HepG2 (cell line): ENCODE measurements around the gene CXXC5. TPM values are rescaled to one million over a fixed set of nuclear protein-coding genes. Genes with fewer than 3 reads are reported as not detected.

Experiments
- ATF7-NPFF ChIP-seq: sonication (generic); formaldehyde crosslinking; IDR thresholded peaks from 2 replicates; pipeline ENCODE4 v1.8.1; 2023; ENCODE audit warnings: mild to moderate bottlenecking, low read depth, missing genetic modification reagents, moderate library complexity
- HNF4A ChIP-seq: sonication (generic); formaldehyde crosslinking; IDR thresholded peaks from 2 replicates; pipeline ENCODE4 v1.4.0; 2020; ENCODE audit warnings: missing genetic modification reagents
- HNRNPK ChIP-seq: fragments of 200-400 bp; formaldehyde crosslinking; IDR thresholded peaks from 2 replicates; pipeline ENCODE4 v1.6.1; 2018; ENCODE audit warnings: low read length, low read depth, moderate library complexity, mild to moderate bottlenecking; ENCODE audit not compliant: poor library complexity, severe bottlenecking
- HOXA3 ChIP-seq: sonication (generic); formaldehyde crosslinking; IDR thresholded peaks from 2 replicates; pipeline ENCODE4 v1.5.0; 2020; ENCODE audit warnings: missing genetic modification reagents
- LCORL ChIP-seq, 2 experiments: fragments of 450-650 bp in 1 of 2; sonication (generic) in 1 of 2; formaldehyde crosslinking in 1 of 2; IDR thresholded peaks; 2 replicates each; pipeline versions ENCODE4 v1.5.0 to v1.6.1; 2017 to 2020; ENCODE audit warnings: antibody characterized with exemption in 1 of 2, missing genetic modification reagents in 1 of 2
- MEIS2 ChIP-seq: sonication (generic); formaldehyde crosslinking; IDR thresholded peaks from 2 replicates; pipeline ENCODE4 v1.9.0; 2021; ENCODE audit warnings: mild to moderate bottlenecking, missing genetic modification reagents
- MTA3 ChIP-seq: sonication (generic); formaldehyde crosslinking; IDR thresholded peaks from 2 replicates; pipeline ENCODE4 v1.4.0; 2020; ENCODE audit warnings: missing genetic modification reagents
- NFKB2 ChIP-seq: sonication (generic); formaldehyde crosslinking; IDR thresholded peaks from 2 replicates; pipeline ENCODE4 v1.4.0; 2020; ENCODE audit warnings: missing genetic modification reagents, borderline replicate concordance
- NR2F1 ChIP-seq, 2 experiments: fragments of 450-650 bp in 1 of 2; formaldehyde crosslinking in 1 of 2; IDR thresholded peaks; 2 replicates each; pipeline versions ENCODE4 v1.5.0 to v1.6.1; 2016 to 2020; ENCODE audit warnings: mild to moderate bottlenecking in 1 of 2, missing compliant biosample characterization in 1 of 2, missing genetic modification reagents in 1 of 2, moderate library complexity in 1 of 2
- POLR2AphosphoS2 ChIP-seq: IDR thresholded peaks from 2 replicates; pipeline ENCODE4 v1.6.1; 2011; ENCODE audit warnings: low read depth, low read length, improper control_type of control experiment
- SCMH1 ChIP-seq: sonication (generic); formaldehyde crosslinking; IDR thresholded peaks from 2 replicates; pipeline ENCODE4 v1.9.0; 2021; ENCODE audit warnings: missing genetic modification reagents, mild to moderate bottlenecking, borderline replicate concordance
- SMAD1 ChIP-seq: sonication (generic); formaldehyde crosslinking; IDR thresholded peaks from 2 replicates; pipeline ENCODE4 v1.4.0; 2020; ENCODE audit warnings: missing genetic modification reagents, low read depth, mild to moderate bottlenecking, borderline replicate concordance
- SOX5 ChIP-seq: IDR thresholded peaks from 2 replicates; pipeline ENCODE4 v1.6.1; 2016; ENCODE audit warnings: borderline replicate concordance
- ZMYM4 ChIP-seq: sonication (generic); formaldehyde crosslinking; IDR thresholded peaks from 2 replicates; pipeline ENCODE4 v1.8.1; 2023; ENCODE audit warnings: mild to moderate bottlenecking, missing genetic modification reagents
- ZNF343 ChIP-seq: sonication (generic); formaldehyde crosslinking; IDR thresholded peaks from 2 replicates; pipeline ENCODE4 v1.4.0; 2020; ENCODE audit warnings: mild to moderate bottlenecking, missing genetic modification reagents
- ZNF841 ChIP-seq: sonication (generic); formaldehyde crosslinking; IDR thresholded peaks from 2 replicates; pipeline ENCODE4 v1.8.1; 2023; ENCODE audit warnings: missing genetic modification reagents, borderline replicate concordance
- polyA plus RNA-seq, 8 experiments: library from polyadenylated mRNA; depleted of rRNA in 3 of 8; stranded (reverse) in 7 of 8; unstranded in 1 of 8; fragments of >200 nt; fragmentation: Illumina TruSeq in 4 of 8; extraction: Trizol in 4 of 8; gene quantifications; 2 replicates each; pipeline versions ENCODE4 v1.2.1 to v1.2.3, GENCODE V29; 2011 to 2016; ENCODE audit warnings: low read depth in 4 of 8, missing spikeins in 1 of 8, mixed read lengths in 1 of 8; ENCODE audit not compliant: insufficient read depth in 1 of 8
- total RNA-seq, 5 experiments: library from RNA; depleted of rRNA; stranded (reverse); fragments of >200 nt; fragmentation: Illumina TruSeq; extraction: Trizol; gene quantifications; 2 replicates each; pipeline ENCODE4 v1.2.3, GENCODE V29; 2016; ENCODE audit warnings: low read depth in 1 of 5
- TF ChIP-seq, protein P1 (sequence below): sonication (generic); formaldehyde crosslinking; IDR thresholded peaks from 2 replicates; pipeline ENCODE4 v1.5.0; 2020; ENCODE audit warnings: missing genetic modification reagents
- TF ChIP-seq, protein P2 (sequence below): sonication (generic); formaldehyde crosslinking; IDR thresholded peaks from 2 replicates; pipeline ENCODE4 v1.5.1; 2020; ENCODE audit warnings: mild to moderate bottlenecking, moderate library complexity, missing genetic modification reagents
- TF ChIP-seq, protein P3 (sequence below), 2 experiments: sonication (generic) in 1 of 2; formaldehyde crosslinking in 1 of 2; IDR thresholded peaks; 2 replicates each; pipeline versions ENCODE4 v1.5.1 to v1.6.1; 2011 to 2020; ENCODE audit warnings: borderline replicate concordance in 1 of 2, low read depth in 1 of 2, low read length in 1 of 2, mild to moderate bottlenecking in 1 of 2, missing genetic modification reagents in 1 of 2, moderate library complexity in 1 of 2
- TF ChIP-seq, protein P4 (sequence below): sonication (generic); formaldehyde crosslinking; conservative IDR thresholded peaks from 2 replicates; pipeline ENCODE4 v1.8.1; 2023; ENCODE audit warnings: missing genetic modification reagents
- TF ChIP-seq, protein P5 (sequence below): sonication (generic); formaldehyde crosslinking; IDR thresholded peaks from 2 replicates; pipeline ENCODE4 v1.4.0; 2020; ENCODE audit warnings: missing genetic modification reagents

CXXC5 gene
- total and polyA plus RNA-seq, 2 of the 13 experiments (the other 11 are each of a cell fraction or from before 2014, with no cell fraction given) = 32.3 to 33.0 TPM

DNA sequence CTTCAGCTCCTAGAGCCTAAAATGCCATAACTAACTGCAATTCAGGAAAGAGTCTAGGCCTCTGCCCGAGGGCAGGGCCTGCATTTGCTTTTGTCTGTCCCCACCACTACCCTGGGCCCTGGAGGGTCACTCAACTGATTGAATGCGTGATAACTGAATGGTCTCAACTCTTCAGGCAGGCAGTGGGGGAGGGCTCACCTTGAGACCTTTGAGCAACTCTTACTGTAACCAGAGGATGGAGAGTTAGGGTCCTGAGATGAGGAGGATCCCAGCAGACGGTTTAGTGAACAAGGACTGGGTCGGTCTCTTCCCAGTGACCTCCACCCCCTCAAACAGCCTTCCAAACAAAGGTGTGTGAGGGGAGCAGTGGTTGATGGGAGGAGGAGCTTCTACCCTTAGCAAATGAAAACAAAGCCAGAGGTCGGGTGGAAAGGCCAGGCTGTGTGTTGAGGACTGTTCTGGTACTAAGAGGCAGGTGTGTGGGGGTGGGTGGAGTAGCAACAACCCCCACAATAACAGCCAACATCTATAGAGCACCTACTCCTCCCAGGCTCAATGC lies 59.4 kb downstream of the CXXC5 start (continued):
- TF ChIP-seq, protein P1, sequence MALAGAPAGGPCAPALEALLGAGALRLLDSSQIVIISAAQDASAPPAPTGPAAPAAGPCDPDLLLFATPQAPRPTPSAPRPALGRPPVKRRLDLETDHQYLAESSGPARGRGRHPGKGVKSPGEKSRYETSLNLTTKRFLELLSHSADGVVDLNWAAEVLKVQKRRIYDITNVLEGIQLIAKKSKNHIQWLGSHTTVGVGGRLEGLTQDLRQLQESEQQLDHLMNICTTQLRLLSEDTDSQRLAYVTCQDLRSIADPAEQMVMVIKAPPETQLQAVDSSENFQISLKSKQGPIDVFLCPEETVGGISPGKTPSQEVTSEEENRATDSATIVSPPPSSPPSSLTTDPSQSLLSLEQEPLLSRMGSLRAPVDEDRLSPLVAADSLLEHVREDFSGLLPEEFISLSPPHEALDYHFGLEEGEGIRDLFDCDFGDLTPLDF (CRISPR knock-in tag) = no peak
- TF ChIP-seq ZMYM4 (CRISPR knock-in tag) = no peak
- no peak for TF ChIP-seq SCMH1
- TF ChIP-seq POLR2AphosphoS2 = no peak
- no peak for TF ChIP-seq ATF7-NPFF (CRISPR knock-in tag)
- TF ChIP-seq, protein P2, sequence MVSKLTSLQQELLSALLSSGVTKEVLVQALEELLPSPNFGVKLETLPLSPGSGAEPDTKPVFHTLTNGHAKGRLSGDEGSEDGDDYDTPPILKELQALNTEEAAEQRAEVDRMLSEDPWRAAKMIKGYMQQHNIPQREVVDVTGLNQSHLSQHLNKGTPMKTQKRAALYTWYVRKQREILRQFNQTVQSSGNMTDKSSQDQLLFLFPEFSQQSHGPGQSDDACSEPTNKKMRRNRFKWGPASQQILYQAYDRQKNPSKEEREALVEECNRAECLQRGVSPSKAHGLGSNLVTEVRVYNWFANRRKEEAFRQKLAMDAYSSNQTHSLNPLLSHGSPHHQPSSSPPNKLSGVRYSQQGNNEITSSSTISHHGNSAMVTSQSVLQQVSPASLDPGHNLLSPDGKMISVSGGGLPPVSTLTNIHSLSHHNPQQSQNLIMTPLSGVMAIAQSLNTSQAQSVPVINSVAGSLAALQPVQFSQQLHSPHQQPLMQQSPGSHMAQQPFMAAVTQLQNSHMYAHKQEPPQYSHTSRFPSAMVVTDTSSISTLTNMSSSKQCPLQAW = peak; percentile 60
- TF ChIP-seq MEIS2 (CRISPR knock-in tag) = no peak
- TF ChIP-seq SOX5 (CRISPR knock-in tag) = peak; percentile 10; the same call in 1 of the 2 replicates
- peak; percentile 45; the same call in 1 of the 2 replicates for TF ChIP-seq HOXA3 (CRISPR knock-in tag)
- TF ChIP-seq, protein P3, sequence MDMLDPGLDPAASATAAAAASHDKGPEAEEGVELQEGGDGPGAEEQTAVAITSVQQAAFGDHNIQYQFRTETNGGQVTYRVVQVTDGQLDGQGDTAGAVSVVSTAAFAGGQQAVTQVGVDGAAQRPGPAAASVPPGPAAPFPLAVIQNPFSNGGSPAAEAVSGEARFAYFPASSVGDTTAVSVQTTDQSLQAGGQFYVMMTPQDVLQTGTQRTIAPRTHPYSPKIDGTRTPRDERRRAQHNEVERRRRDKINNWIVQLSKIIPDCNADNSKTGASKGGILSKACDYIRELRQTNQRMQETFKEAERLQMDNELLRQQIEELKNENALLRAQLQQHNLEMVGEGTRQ (IDR thresholded peaks at IDR 0.05; ENCODE audit: low read depth, low read length) = no peak
- TF ChIP-seq, protein P3 (CRISPR knock-in tag; IDR thresholded peaks at IDR 0.05; ENCODE audit: borderline replicate concordance) = no peak
- peak in 1 of 2 experiments; percentile 8; a peak in 1 of 4 replicates for TF ChIP-seq NR2F1 (CRISPR knock-in tag; IDR thresholded peaks at IDR 0.05)
- no peak for TF ChIP-seq ZNF343 (CRISPR knock-in tag)
- 0 out of 2 replicates have a peak, but pooled peaks have one; percentile 35 for TF ChIP-seq HNF4A
- no peak for TF ChIP-seq MTA3 (CRISPR knock-in tag)
- TF ChIP-seq, protein P4, sequence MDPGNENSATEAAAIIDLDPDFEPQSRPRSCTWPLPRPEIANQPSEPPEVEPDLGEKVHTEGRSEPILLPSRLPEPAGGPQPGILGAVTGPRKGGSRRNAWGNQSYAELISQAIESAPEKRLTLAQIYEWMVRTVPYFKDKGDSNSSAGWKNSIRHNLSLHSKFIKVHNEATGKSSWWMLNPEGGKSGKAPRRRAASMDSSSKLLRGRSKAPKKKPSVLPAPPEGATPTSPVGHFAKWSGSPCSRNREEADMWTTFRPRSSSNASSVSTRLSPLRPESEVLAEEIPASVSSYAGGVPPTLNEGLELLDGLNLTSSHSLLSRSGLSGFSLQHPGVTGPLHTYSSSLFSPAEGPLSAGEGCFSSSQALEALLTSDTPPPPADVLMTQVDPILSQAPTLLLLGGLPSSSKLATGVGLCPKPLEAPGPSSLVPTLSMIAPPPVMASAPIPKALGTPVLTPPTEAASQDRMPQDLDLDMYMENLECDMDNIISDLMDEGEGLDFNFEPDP (CRISPR knock-in tag) = no peak
- TF ChIP-seq HNRNPK = no peak
- no peak for TF ChIP-seq ZNF841 (CRISPR knock-in tag)
- no peak for TF ChIP-seq SMAD1 (CRISPR knock-in tag)
- TF ChIP-seq NFKB2 (CRISPR knock-in tag) = no peak
- TF ChIP-seq, protein P5, sequence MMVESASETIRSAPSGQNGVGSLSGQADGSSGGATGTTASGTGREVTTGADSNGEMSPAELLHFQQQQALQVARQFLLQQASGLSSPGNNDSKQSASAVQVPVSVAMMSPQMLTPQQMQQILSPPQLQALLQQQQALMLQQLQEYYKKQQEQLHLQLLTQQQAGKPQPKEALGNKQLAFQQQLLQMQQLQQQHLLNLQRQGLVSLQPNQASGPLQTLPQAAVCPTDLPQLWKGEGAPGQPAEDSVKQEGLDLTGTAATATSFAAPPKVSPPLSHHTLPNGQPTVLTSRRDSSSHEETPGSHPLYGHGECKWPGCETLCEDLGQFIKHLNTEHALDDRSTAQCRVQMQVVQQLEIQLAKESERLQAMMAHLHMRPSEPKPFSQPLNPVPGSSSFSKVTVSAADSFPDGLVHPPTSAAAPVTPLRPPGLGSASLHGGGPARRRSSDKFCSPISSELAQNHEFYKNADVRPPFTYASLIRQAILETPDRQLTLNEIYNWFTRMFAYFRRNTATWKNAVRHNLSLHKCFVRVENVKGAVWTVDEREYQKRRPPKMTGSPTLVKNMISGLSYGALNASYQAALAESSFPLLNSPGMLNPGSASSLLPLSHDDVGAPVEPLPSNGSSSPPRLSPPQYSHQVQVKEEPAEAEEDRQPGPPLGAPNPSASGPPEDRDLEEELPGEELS = peak; percentile 85
- TF ChIP-seq LCORL (IDR thresholded peaks at IDR 0.05) = no peak
- peak; percentile 39; the same call in 1 of the 2 replicates for TF ChIP-seq LCORL (CRISPR knock-in tag; IDR thresholded peaks at IDR 0.05)
